Bronchial epithelial cell (primary cell): ENCODE measurements around the gene ZRANB3. TPM values are rescaled to one million over a fixed set of nuclear protein-coding genes. Genes with fewer than 3 reads are reported as not detected.
"Not testable (repeated sequence)": the region's sequence is repeated elsewhere in the genome, so short reads cannot be mapped to it uniquely, and the experiment has no call there.

Experiments used
- DNase-seq: peaks from one replicate; pipeline ENCODE4 v3.0.0-alpha.2; 2010; ENCODE audit warnings: low read depth
- FAIRE-seq: peaks from 2 replicates; lab custom pipeline; 2011; peaks lifted over from hg19 to GRCh38; lab: Jason Lieb, UNC
- H3K27me3 ChIP-seq: 2 replicates; pipeline ENCODE4 v1.5.1; 2011; ENCODE audit warnings: low read length; ENCODE audit not compliant: control insufficient read depth, insufficient read depth
- H3K36me3 ChIP-seq: 2 replicates; pipeline ENCODE4 v1.5.1; 2011; ENCODE audit warnings: low read length; ENCODE audit not compliant: control insufficient read depth, insufficient read depth
- H3K4me3 ChIP-seq: 2 replicates; pipeline ENCODE4 v1.5.1; 2011; ENCODE audit warnings: mild to moderate bottlenecking, low read depth, low read length, control low read depth
- CTCF ChIP-seq: IDR thresholded peaks from 2 replicates; pipeline ENCODE4 v1.5.1; 2011; ENCODE audit warnings: mild to moderate bottlenecking, moderate library complexity, low read length, control low read depth, inconsistent platforms; ENCODE audit not compliant: insufficient read depth, severe bottlenecking
- total RNA-seq: library from RNA; depleted of rRNA; stranded (reverse); fragments of >200 nt; gene quantifications from 2 replicates; pipeline ENCODE4 v1.2.1, GENCODE V29; 2014

The ZRANB3 gene
- total RNA-seq, 1 donor from 2014 or later: 5.5 TPM

GRCh38 chr2:135510577-135510976, 20.4 kb downstream of the ZRANB3 start:
- H3K36me3 ChIP-seq: no peaks in the 10 kb centered on the region
- TF ChIP-seq CTCF: no peak
- FAIRE-seq (no peak), DNase-seq (no peak)
- H3K4me3 ChIP-seq: no peak overlapping the region
- no peaks in the 10 kb centered on the region for H3K27me3 ChIP-seq

- TF ChIP-seq CTCF: no peak
- DNase-seq (no peak), FAIRE-seq (no peak)
- Histone ChIP-seq H3K4me3 (no peak overlapping the region), H3K27me3 (no peaks in the 10 kb centered on the region), H3K36me3 (no peaks in the 10 kb centered on the region)
Observed at GRCh38 chr2:135504811-135505210, 26.2 kb downstream of the ZRANB3 start.

GRCh38 chr2:135498588-135498987, 32.4 kb downstream of the ZRANB3 start:
- FAIRE-seq, H3K4me3 ChIP-seq, H3K27me3 ChIP-seq, DNase-seq, H3K36me3 ChIP-seq: not testable (repeated sequence)

GRCh38 chr2:135494917-135495316, 36.1 kb downstream of the ZRANB3 start:
- Histone ChIP-seq H3K36me3 (no peaks in the 10 kb centered on the region), H3K27me3 (no peaks in the 10 kb centered on the region), H3K4me3 (no peak overlapping the region)
- no peak for FAIRE-seq
- no peak for TF ChIP-seq CTCF
- DNase-seq: no peak

GRCh38 chr2:135494503-135494902, 36.5 kb downstream of the ZRANB3 start:
- no peak for FAIRE-seq
- DNase-seq: peak; percentile 25
- H3K4me3 ChIP-seq: no peak overlapping the region
- H3K27me3 ChIP-seq: no peaks in the 10 kb centered on the region
- TF ChIP-seq CTCF: no peak
- H3K36me3 ChIP-seq: no peaks in the 10 kb centered on the region

GRCh38 chr2:135490376-135490775, 40.6 kb downstream of the ZRANB3 start:
- H3K36me3 ChIP-seq: no peaks in the 10 kb centered on the region
- H3K27me3 ChIP-seq: no peaks in the 10 kb centered on the region
- no peak overlapping the region for H3K4me3 ChIP-seq
- FAIRE-seq: no peak
- DNase-seq: no peak
- TF ChIP-seq CTCF: no peak
